GM12878 (cell line): ENCODE data around the gene CFAP126. TPM values are rescaled to one million over a fixed set of nuclear protein-coding genes. Genes with fewer than 3 reads are reported as not detected.
"Not testable (repeated sequence)": the region's sequence is repeated elsewhere in the genome, so short reads cannot be mapped to it uniquely, and the experiment has no call there.

ENCODE experiments used
- ATAC-seq: fragments of 200-7000 bp; cut with Tn5 transposase; 3 replicates; pipeline ENCODE4 v1.9.1; 2020; ENCODE audit warnings: mild to moderate bottlenecking, moderate library complexity
- BruUV-seq: library from RNA; stranded (reverse); fragments of 400-500 nt; replicated peaks from 2 replicates; lab custom pipeline; 2021; lab: Mats Ljungman, UMichigan
- CTCF ChIA-PET: fragments of 300-600 bp; sonication (Branson Sonifier 250); formaldehyde crosslinking; extraction: SDS; loops from one replicate; lab custom pipeline; 2021; ENCODE audit warnings: inconsistent platforms; lab: Yijun Ruan, JAX
- POLR2A ChIA-PET: fragments of 350-600 bp; formaldehyde crosslinking; extraction: SDS; loops from one replicate; lab custom pipeline; 2021; ENCODE audit warnings: inconsistent platforms; lab: Charles Lee
- RAD21 ChIA-PET: fragments of 300-600 bp; sonication (Branson Sonifier 250); formaldehyde crosslinking; loops from one replicate; lab custom pipeline; 2023; ENCODE audit warnings: antibody characterized with exemption; ENCODE audit not compliant: unreplicated experiment; lab: Charles Lee
- SMC1A ChIA-PET: fragments of 300-600 bp; sonication (Branson Sonifier 250); formaldehyde crosslinking; loops from one replicate; lab custom pipeline; 2023; ENCODE audit not compliant: unreplicated experiment, uncharacterized antibody; lab: Charles Lee
- DNase-seq: peaks from one replicate; pipeline ENCODE4 v3.0.0-alpha.2; 2011; ENCODE audit warnings: low read depth, low spot score
- FAIRE-seq: peaks from 3 replicates; lab custom pipeline; 2011; peaks lifted over from hg19 to GRCh38; lab: Jason Lieb, UNC
- H2AFZ ChIP-seq: 2 replicates; pipeline ENCODE4 v1.6.0; 2011; ENCODE audit warnings: low read depth, low read length, control low read depth; ENCODE audit not compliant: control insufficient read depth
- H3K27ac ChIP-seq: 2 replicates; pipeline ENCODE4 v1.5.1; 2011; ENCODE audit warnings: control low read depth; ENCODE audit not compliant: control insufficient read depth, insufficient read depth
- H3K27me3 ChIP-seq, 2 experiments: replicated peaks in 1 of 2; 2 replicates each; pipeline versions ENCODE4 v1.6.0 to v1.6.1; 2011; ENCODE audit warnings: low read length in 1 of 2; ENCODE audit not compliant: control insufficient read depth in 2 of 2, insufficient read depth in 2 of 2
- H3K36me3 ChIP-seq, 2 experiments: 2 replicates each; pipeline ENCODE4 v1.5.1; 2011; ENCODE audit warnings: low read length in 1 of 2; ENCODE audit not compliant: control insufficient read depth in 2 of 2, insufficient read depth in 2 of 2
- H3K4me1 ChIP-seq: 2 replicates; pipeline ENCODE4 v1.6.1; 2011; ENCODE audit warnings: mild to moderate bottlenecking, low read length, moderate library complexity, mixed read lengths; ENCODE audit not compliant: control insufficient read depth, insufficient read depth
- H3K4me2 ChIP-seq: 2 replicates; pipeline ENCODE4 v1.6.0; 2011; ENCODE audit warnings: control low read depth; ENCODE audit not compliant: control insufficient read depth, insufficient read depth
- H3K4me3 ChIP-seq: fragments of 200-600 bp; sonication (generic); 2 replicates; pipeline ENCODE4 v1.5.1; 2016
- H3K79me2 ChIP-seq: 2 replicates; pipeline ENCODE4 v1.6.0; 2011; ENCODE audit warnings: low read length; ENCODE audit not compliant: control insufficient read depth, insufficient read depth
- H3K9ac ChIP-seq: 2 replicates; pipeline ENCODE4 v1.8.0; 2011; ENCODE audit warnings: low read length, control low read depth, mixed read lengths; ENCODE audit not compliant: control insufficient read depth, insufficient read depth
- H3K9me3 ChIP-seq: replicated peaks from 3 replicates; pipeline ENCODE4 v1.5.1; 2011; ENCODE audit warnings: mild to moderate bottlenecking, low read length; ENCODE audit not compliant: control insufficient read depth, insufficient read depth
- H4K20me1 ChIP-seq: 2 replicates; pipeline ENCODE4 v1.6.0; 2011; ENCODE audit not compliant: control insufficient read depth, insufficient read depth
- WGBS: methylation state at CpG from one replicate; pipeline ENCODE4 v1.1.6; 2016; ENCODE audit warnings: low lambda C conversion rate; ENCODE audit not compliant: insufficient replicate concordance, insufficient coverage; ENCODE audit errors: missing lambda C conversion rate; 5-methylcytosine and 5-hydroxymethylcytosine counted together
- in situ Hi-C: fragments of 300-500 bp; cut with MboI; formaldehyde crosslinking; loops from 9 replicates; pipeline ENCODE4 v1.14.3; 2018; ENCODE audit warnings: mixed read lengths
- intact Hi-C: fragments of 100-400 bp; cut with micrococcal nuclease; formaldehyde crosslinking; loops from one replicate; pipeline ENCODE4 v1.14.2; 2022; ENCODE audit not compliant: unreplicated experiment
- polyA plus RNA-seq, 11 experiments: library from polyadenylated mRNA; depleted of rRNA in 4 of 11; unstranded in 6 of 11; stranded (reverse) in 5 of 11; fragments of >200 nt; fragmentation: Nextera tagmentation in 4 of 11; fragmentation: Illumina TruSeq in 1 of 11; extraction: Ambion mirVana in 4 of 11; extraction: Trizol in 1 of 11; gene quantifications; 1 replicate in 1 of 11; 2 replicates in 10 of 11; pipeline versions ENCODE4 v1.2.1 to v1.2.3, GENCODE V29; 2011 to 2016; ENCODE audit warnings: inconsistent platforms in 2 of 11, missing spikeins in 2 of 11, low read depth in 1 of 11
- total RNA-seq, 4 experiments: library from RNA; depleted of rRNA in 3 of 4; stranded (reverse); fragments of >200 nt in 3 of 4; fragmentation: Illumina TruSeq in 1 of 4; extraction: Trizol in 1 of 4; gene quantifications; 2 replicates each; pipeline versions ENCODE4 v1.2.1 to v1.2.3, GENCODE V29; 2013 to 2021
- TF ChIP-seq, protein P1 (sequence below): fragments of 450-650 bp; IDR thresholded peaks from 2 replicates; pipeline ENCODE4 v1.6.1; 2017; ENCODE audit warnings: mild to moderate bottlenecking, moderate library complexity

CFAP126 gene
- total and polyA plus RNA-seq, 10 of the 15 experiments (the other 5 are each of a cell fraction or from before 2014, with no cell fraction given), result not detected

DNA sequence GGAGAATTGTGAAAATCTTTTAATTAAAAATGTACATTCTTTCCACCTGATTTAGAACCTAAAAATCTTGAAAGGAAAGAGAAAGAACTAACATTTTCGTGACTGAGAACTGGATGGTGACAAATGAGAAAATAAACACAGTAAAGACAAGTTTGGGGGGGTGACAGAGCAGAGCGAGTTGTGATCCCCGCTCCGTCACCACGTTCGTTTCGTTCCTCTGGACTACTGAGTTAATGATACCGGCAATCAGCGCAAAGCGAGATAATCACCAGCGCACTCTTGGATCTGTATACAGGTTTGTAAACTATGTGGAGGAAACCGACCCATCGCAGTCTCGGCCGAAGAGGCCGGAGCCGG lies 31.2 kb upstream of the CFAP126 start (continued):
- TF ChIP-seq, protein P1, sequence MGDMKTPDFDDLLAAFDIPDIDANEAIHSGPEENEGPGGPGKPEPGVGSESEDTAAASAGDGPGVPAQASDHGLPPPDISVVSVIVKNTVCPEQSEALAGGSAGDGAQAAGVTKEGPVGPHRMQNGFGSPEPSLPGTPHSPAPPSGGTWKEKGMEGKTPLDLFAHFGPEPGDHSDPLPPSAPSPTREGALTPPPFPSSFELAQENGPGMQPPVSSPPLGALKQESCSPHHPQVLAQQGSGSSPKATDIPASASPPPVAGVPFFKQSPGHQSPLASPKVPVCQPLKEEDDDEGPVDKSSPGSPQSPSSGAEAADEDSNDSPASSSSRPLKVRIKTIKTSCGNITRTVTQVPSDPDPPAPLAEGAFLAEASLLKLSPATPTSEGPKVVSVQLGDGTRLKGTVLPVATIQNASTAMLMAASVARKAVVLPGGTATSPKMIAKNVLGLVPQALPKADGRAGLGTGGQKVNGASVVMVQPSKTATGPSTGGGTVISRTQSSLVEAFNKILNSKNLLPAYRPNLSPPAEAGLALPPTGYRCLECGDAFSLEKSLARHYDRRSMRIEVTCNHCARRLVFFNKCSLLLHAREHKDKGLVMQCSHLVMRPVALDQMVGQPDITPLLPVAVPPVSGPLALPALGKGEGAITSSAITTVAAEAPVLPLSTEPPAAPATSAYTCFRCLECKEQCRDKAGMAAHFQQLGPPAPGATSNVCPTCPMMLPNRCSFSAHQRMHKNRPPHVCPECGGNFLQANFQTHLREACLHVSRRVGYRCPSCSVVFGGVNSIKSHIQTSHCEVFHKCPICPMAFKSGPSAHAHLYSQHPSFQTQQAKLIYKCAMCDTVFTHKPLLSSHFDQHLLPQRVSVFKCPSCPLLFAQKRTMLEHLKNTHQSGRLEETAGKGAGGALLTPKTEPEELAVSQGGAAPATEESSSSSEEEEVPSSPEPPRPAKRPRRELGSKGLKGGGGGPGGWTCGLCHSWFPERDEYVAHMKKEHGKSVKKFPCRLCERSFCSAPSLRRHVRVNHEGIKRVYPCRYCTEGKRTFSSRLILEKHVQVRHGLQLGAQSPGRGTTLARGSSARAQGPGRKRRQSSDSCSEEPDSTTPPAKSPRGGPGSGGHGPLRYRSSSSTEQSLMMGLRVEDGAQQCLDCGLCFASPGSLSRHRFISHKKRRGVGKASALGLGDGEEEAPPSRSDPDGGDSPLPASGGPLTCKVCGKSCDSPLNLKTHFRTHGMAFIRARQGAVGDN, result no peak

DNA sequence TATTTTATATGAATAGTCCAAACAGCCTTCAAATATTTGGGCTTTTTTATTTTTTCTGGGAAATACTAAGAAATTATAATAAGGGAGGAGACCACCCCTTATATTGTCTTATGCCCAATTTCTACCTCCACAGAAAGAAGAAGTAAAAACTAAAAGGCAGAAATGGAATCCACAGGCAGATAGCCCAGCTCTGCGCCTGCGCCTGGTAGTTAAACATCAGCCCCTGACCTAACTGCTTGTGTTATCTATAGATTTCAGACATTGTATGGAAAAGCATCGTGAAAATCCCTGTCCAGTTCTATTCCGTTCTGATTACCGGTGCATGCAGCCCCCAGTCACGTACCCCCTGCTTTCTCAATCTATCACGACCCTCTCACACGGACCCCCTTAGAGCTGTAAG lies 29.4 kb upstream of the CFAP126 start:
- 99% methylated on average over 8 of the region's 8 CpGs for WGBS
- H3K9ac ChIP-seq, BruUV-seq, H4K20me1 ChIP-seq, H3K27me3 ChIP-seq, H3K4me2 ChIP-seq, DNase-seq, SMC1A ChIA-PET, FAIRE-seq, ATAC-seq, H3K36me3 ChIP-seq, H3K4me3 ChIP-seq, H3K27ac ChIP-seq, H3K4me1 ChIP-seq, H3K9me3 ChIP-seq, H3K79me2 ChIP-seq, POLR2A ChIA-PET, RAD21 ChIA-PET, H2AFZ ChIP-seq, in situ Hi-C loops: not testable (repeated sequence)
- intact Hi-C loops, result loop anchor here (10.0 kb wide), 2 partner anchors 138 to 348 kb away; partner anchors contain the start of gene DUSP12
- CTCF ChIA-PET, result interaction anchor here (0.7 to 0.9 kb wide), 2 partner anchors 30 to 171 kb away, joined by 3 to 5 read pairs; partner anchors contain the start of gene TOMM40L
